GM12872 (cell line): ENCODE measurements around the gene ZSWIM6.

Experiments
- CTCF ChIP-seq: IDR thresholded peaks from 3 replicates; pipeline ENCODE4 v1.5.1; 2011; ENCODE audit warnings: low read depth, mild to moderate bottlenecking, low read length, moderate library complexity; ENCODE audit not compliant: insufficient read depth

ZSWIM6 gene

GRCh38 chr5:61290791-61291210 lies 41.3 kb upstream of the ZSWIM6 start:
- TF ChIP-seq CTCF = no peak

GRCh38 chr5:61292062-61292657 lies 39.9 kb upstream of the ZSWIM6 start:
- no peak for TF ChIP-seq CTCF

- TF ChIP-seq CTCF = no peak
Measured at GRCh38 chr5:61293071-61293470, 39.0 kb upstream of the ZSWIM6 start.

GRCh38 chr5:61293873-61294272 lies 38.2 kb upstream of the ZSWIM6 start:
- TF ChIP-seq CTCF = no peak

GRCh38 chr5:61295365-61295764 lies 36.7 kb upstream of the ZSWIM6 start:
- TF ChIP-seq CTCF = no peak

GRCh38 chr5:61298066-61298465 lies 34.0 kb upstream of the ZSWIM6 start:
- TF ChIP-seq CTCF = no peak

GRCh38 chr5:61298580-61298979 lies 33.5 kb upstream of the ZSWIM6 start:
- no peak for TF ChIP-seq CTCF
